Measurements from ENCODE around the gene ING2.

DNA sequence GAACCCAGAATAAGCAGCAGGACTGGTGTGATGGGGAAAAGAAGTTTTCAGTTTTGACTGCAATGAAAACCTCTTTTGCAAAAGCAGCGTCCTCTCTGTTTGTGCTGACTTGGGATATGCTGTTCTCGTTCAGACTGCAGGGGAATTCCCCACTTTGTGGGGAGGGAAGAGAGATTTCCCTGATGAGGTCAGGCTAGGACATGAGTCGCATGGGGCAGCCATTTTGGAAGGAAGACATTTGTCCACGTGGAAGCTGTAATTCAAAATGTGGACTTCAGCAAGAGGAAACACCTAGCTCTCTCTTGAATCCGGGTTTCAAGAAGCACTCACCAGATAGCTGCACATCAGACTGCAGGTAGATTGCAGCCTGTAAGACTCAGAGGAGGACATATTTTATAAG lies 39.3 kb downstream of the ING2 start:
- no peak for TF ChIP-seq ZFP30 (CRISPR knock-in tag; IDR thresholded peaks at IDR 0.05)
- TF ChIP-seq, protein P1, sequence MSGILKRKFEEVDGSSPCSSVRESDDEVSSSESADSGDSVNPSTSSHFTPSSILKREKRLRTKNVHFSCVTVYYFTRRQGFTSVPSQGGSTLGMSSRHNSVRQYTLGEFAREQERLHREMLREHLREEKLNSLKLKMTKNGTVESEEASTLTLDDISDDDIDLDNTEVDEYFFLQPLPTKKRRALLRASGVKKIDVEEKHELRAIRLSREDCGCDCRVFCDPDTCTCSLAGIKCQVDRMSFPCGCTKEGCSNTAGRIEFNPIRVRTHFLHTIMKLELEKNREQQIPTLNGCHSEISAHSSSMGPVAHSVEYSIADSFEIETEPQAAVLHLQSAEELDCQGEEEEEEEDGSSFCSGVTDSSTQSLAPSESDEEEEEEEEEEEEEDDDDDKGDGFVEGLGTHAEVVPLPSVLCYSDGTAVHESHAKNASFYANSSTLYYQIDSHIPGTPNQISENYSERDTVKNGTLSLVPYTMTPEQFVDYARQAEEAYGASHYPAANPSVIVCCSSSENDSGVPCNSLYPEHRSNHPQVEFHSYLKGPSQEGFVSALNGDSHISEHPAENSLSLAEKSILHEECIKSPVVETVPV (CRISPR knock-in tag; IDR thresholded peaks at IDR 0.05) = no peak

All from SK-N-SH treated with all-trans-retinoic acid at 6 μM for 48 hours (cell line).